WERI-Rb-1 (cell line): Measurements from ENCODE around the gene PIEZO1.

ENCODE experiments used
- DNase-seq: peaks from one replicate; pipeline ENCODE4 v3.0.0-alpha.2; 2020
- H3K27ac ChIP-seq: fragments of 250-450 bp; sonication (Bioruptor Pico); 2 replicates; pipeline ENCODE4 v1.5.1; 2020; ENCODE audit warnings: mild to moderate bottlenecking, moderate library complexity
- H3K27me3 ChIP-seq: fragments of 250-450 bp; sonication (Bioruptor Pico); 2 replicates; pipeline ENCODE4 v1.5.1; 2021; ENCODE audit warnings: mild to moderate bottlenecking, low read depth, moderate library complexity; ENCODE audit not compliant: insufficient read depth, severe bottlenecking
- H3K36me3 ChIP-seq: fragments of 250-450 bp; sonication (Bioruptor Pico); 2 replicates; pipeline ENCODE4 v1.5.1; 2020; ENCODE audit warnings: mild to moderate bottlenecking, moderate library complexity
- H3K4me3 ChIP-seq: 2 replicates; pipeline ENCODE4 v1.5.1; 2011; ENCODE audit warnings: low read depth, mild to moderate bottlenecking, control low read depth, low read length
- H3K9me3 ChIP-seq: fragments of 250-450 bp; sonication (Bioruptor Pico); 2 replicates; pipeline ENCODE4 v1.5.1; 2021; ENCODE audit warnings: mild to moderate bottlenecking, moderate library complexity; ENCODE audit not compliant: severe bottlenecking
- CTCF ChIP-seq: IDR thresholded peaks from 2 replicates; pipeline ENCODE4 v1.5.1; 2011; ENCODE audit warnings: low read depth, mild to moderate bottlenecking, control low read depth, inconsistent platforms, low read length

The PIEZO1 gene

GRCh38 chr16:88764913-88765349 is 20.1 kb downstream of the PIEZO1 start:
- Histone ChIP-seq H3K27me3 (no peaks in the 10 kb centered on the region), H3K9me3 (no peaks in the 10 kb centered on the region), H3K27ac (no peak overlapping the region), H3K4me3 (no peak overlapping the region), H3K36me3 (no peaks in the 10 kb centered on the region)
- TF ChIP-seq CTCF, result no peak
- DNase-seq, result no peak

- Histone ChIP-seq H3K9me3 (no peaks in the 10 kb centered on the region), H3K36me3 (no peaks in the 10 kb centered on the region), H3K4me3 (no peak overlapping the region), H3K27ac (no peak overlapping the region), H3K27me3 (no peaks in the 10 kb centered on the region)
- no peak for TF ChIP-seq CTCF
- DNase-seq, result no peak
These were observed 20.9 kb downstream of the PIEZO1 start for GRCh38 chr16:88764080-88764479.

- no peak overlapping the region for H3K27ac ChIP-seq
- no peak for TF ChIP-seq CTCF
- no peaks in the 10 kb centered on the region for H3K36me3 ChIP-seq
- H3K9me3 ChIP-seq, result no peaks in the 10 kb centered on the region
- H3K4me3 ChIP-seq, result no peak overlapping the region
- no peaks in the 10 kb centered on the region for H3K27me3 ChIP-seq
- DNase-seq, result no peak
These were observed 21.4 kb downstream of the PIEZO1 start for GRCh38 chr16:88763502-88764053.

GRCh38 chr16:88762941-88763340 is 22.1 kb downstream of the PIEZO1 start:
- no peaks in the 10 kb centered on the region for H3K36me3 ChIP-seq
- no peaks in the 10 kb centered on the region for H3K27me3 ChIP-seq
- TF ChIP-seq CTCF, result no peak
- no peak overlapping the region for H3K27ac ChIP-seq
- no peak for DNase-seq
- H3K4me3 ChIP-seq, result no peak overlapping the region
- H3K9me3 ChIP-seq, result no peaks in the 10 kb centered on the region

GRCh38 chr16:88762258-88762870 is 22.7 kb downstream of the PIEZO1 start:
- H3K4me3 ChIP-seq, result no peak overlapping the region
- no peak for TF ChIP-seq CTCF

GRCh38 chr16:88761830-88762229 is 23.2 kb downstream of the PIEZO1 start:
- no peak for TF ChIP-seq CTCF
- H3K27me3 ChIP-seq, result no peaks in the 10 kb centered on the region
- H3K4me3 ChIP-seq, result no peak overlapping the region
- H3K27ac ChIP-seq, result no peak overlapping the region
- no peak for DNase-seq
- H3K36me3 ChIP-seq, result no peaks in the 10 kb centered on the region
- H3K9me3 ChIP-seq, result no peaks in the 10 kb centered on the region

More at GRCh38 chr16:88762258-88762870, 22.7 kb downstream of the PIEZO1 start:
- no peak for DNase-seq
- no peaks in the 10 kb centered on the region for H3K36me3 ChIP-seq
- H3K27ac ChIP-seq, result no peak overlapping the region
- no peaks in the 10 kb centered on the region for H3K27me3 ChIP-seq
- H3K9me3 ChIP-seq, result no peaks in the 10 kb centered on the region
